H7 (cell line): Measurements from ENCODE around the gene CLEC16A. TPM values are rescaled to one million over a fixed set of nuclear protein-coding genes. Genes with fewer than 3 reads are reported as not detected.

Experiments
- DNase-seq: peaks from one replicate; pipeline ENCODE4 v3.0.0; 2012
- H3K27me3 ChIP-seq: 2 replicates; pipeline ENCODE4 v1.6.0; 2011; ENCODE audit warnings: mild to moderate bottlenecking, low read length; ENCODE audit not compliant: control insufficient read depth, insufficient read depth
- H3K36me3 ChIP-seq: replicated peaks from 2 replicates; pipeline ENCODE4 v1.5.1; 2011; ENCODE audit warnings: low read length; ENCODE audit not compliant: control insufficient read depth, insufficient read depth
- H3K4me3 ChIP-seq: 2 replicates; pipeline ENCODE4 v1.5.1; 2011; ENCODE audit warnings: low read depth, mild to moderate bottlenecking, control low read depth, low read length, moderate library complexity; ENCODE audit not compliant: insufficient read depth
- total RNA-seq: library from RNA; depleted of rRNA; stranded (reverse); fragments of >200 nt; shearing (Covaris generic); gene quantifications from 2 replicates; pipeline ENCODE4 v1.2.3, GENCODE V29; 2014

The CLEC16A gene
- total RNA-seq, 1 experiment from 2014 or later: 12.0 TPM

- no peak for DNase-seq
- H3K36me3 ChIP-seq: no peaks in the 10 kb centered on the region
- H3K4me3 ChIP-seq: no peak overlapping the region
- no peaks in the 10 kb centered on the region for H3K27me3 ChIP-seq
These were observed 221.7 kb downstream of the CLEC16A start for GRCh38 chr16:11165894-11166665.

- Histone ChIP-seq H3K36me3 (no peaks in the 10 kb centered on the region), H3K4me3 (no peak overlapping the region), H3K27me3 (no peaks in the 10 kb centered on the region)
- DNase-seq: no peak
These were observed 223.2 kb downstream of the CLEC16A start for GRCh38 chr16:11167581-11167980.

GRCh38 chr16:11168386-11169051 lies 224.2 kb downstream of the CLEC16A start:
- no peak for DNase-seq
- no peaks in the 10 kb centered on the region for H3K27me3 ChIP-seq
- H3K4me3 ChIP-seq: no peak overlapping the region
- H3K36me3 ChIP-seq: no peaks in the 10 kb centered on the region; the same call in 1 of the 2 replicates

GRCh38 chr16:11169641-11170040 lies 225.3 kb downstream of the CLEC16A start:
- Histone ChIP-seq H3K27me3 (no peaks in the 10 kb centered on the region), H3K36me3 (no peaks in the 10 kb centered on the region; the same call in 1 of the 2 replicates), H3K4me3 (no peak overlapping the region)
- DNase-seq: no peak

GRCh38 chr16:11170201-11170600 lies 225.8 kb downstream of the CLEC16A start:
- Histone ChIP-seq H3K27me3 (no peaks in the 10 kb centered on the region), H3K4me3 (no peak overlapping the region), H3K36me3 (no peaks in the 10 kb centered on the region; the same call in 1 of the 2 replicates)
- no peak for DNase-seq

- no peak for DNase-seq
- Histone ChIP-seq H3K36me3 (no peaks in the 10 kb centered on the region; the same call in 1 of the 2 replicates), H3K27me3 (no peaks in the 10 kb centered on the region), H3K4me3 (no peak overlapping the region)
These were observed 226.5 kb downstream of the CLEC16A start for GRCh38 chr16:11170696-11171447.

GRCh38 chr16:11171448-11171709 lies 227.0 kb downstream of the CLEC16A start:
- Histone ChIP-seq H3K36me3 (no peaks in the 10 kb centered on the region; the same call in 1 of the 2 replicates), H3K27me3 (no peaks in the 10 kb centered on the region), H3K4me3 (no peak overlapping the region)
- no peak for DNase-seq

- Histone ChIP-seq H3K4me3 (no peak overlapping the region), H3K27me3 (no peaks in the 10 kb centered on the region), H3K36me3 (no peaks in the 10 kb centered on the region; the same call in 1 of the 2 replicates)
- DNase-seq: no peak
These were observed 227.5 kb downstream of the CLEC16A start for GRCh38 chr16:11171757-11172299.

- Histone ChIP-seq H3K4me3 (no peak overlapping the region), H3K36me3 (no peaks in the 10 kb centered on the region; the same call in 1 of the 2 replicates), H3K27me3 (no peaks in the 10 kb centered on the region)
- no peak for DNase-seq
These were observed 229.1 kb downstream of the CLEC16A start for GRCh38 chr16:11173426-11173825.

- Histone ChIP-seq H3K27me3 (no peaks in the 10 kb centered on the region), H3K4me3 (no peak overlapping the region), H3K36me3 (no peaks in the 10 kb centered on the region; the same call in 1 of the 2 replicates)
- no peak for DNase-seq
These were observed 229.8 kb downstream of the CLEC16A start for GRCh38 chr16:11174141-11174540.

- Histone ChIP-seq H3K36me3 (no peaks in the 10 kb centered on the region; the same call in 1 of the 2 replicates), H3K27me3 (no peaks in the 10 kb centered on the region), H3K4me3 (no peak overlapping the region)
- no peak for DNase-seq
These were observed 230.9 kb downstream of the CLEC16A start for GRCh38 chr16:11175106-11175786.

- H3K27me3 ChIP-seq: no peaks in the 10 kb centered on the region
These were observed 231.5 kb downstream of the CLEC16A start for GRCh38 chr16:11175787-11176341.

GRCh38 chr16:11177578-11178160 lies 233.3 kb downstream of the CLEC16A start:
- H3K4me3 ChIP-seq: no peak overlapping the region
- DNase-seq: no peak
- no peaks in the 10 kb centered on the region; the same call in 1 of the 2 replicates for H3K36me3 ChIP-seq
- H3K27me3 ChIP-seq: no peaks in the 10 kb centered on the region

More at GRCh38 chr16:11175787-11176341, 231.5 kb downstream of the CLEC16A start:
- Histone ChIP-seq H3K36me3 (no peaks in the 10 kb centered on the region; the same call in 1 of the 2 replicates), H3K4me3 (no peak overlapping the region)
- DNase-seq: no peak
